OCI-LY7 (cell line): ENCODE data around the gene NR2C2AP. TPM values are rescaled to one million over a fixed set of nuclear protein-coding genes. Genes with fewer than 3 reads are reported as not detected.
A peak's percentile ranks its signal among the peaks of the same experiment; 100 is the strongest.

Experiments used
- BruUV-seq: library from RNA; stranded (reverse); fragments of 400-500 nt; replicated peaks from 2 replicates; lab custom pipeline; 2021; lab: Mats Ljungman, UMichigan
- CTCF ChIA-PET: fragments of 300-600 bp; sonication (Branson Sonifier 250); formaldehyde crosslinking; loops from one replicate; lab custom pipeline; 2022; ENCODE audit warnings: antibody characterized with exemption; ENCODE audit not compliant: unreplicated experiment; lab: Charles Lee
- POLR2A ChIA-PET: fragments of 300-600 bp; sonication (Branson Sonifier 250); formaldehyde crosslinking; loops from one replicate; lab custom pipeline; 2022; ENCODE audit warnings: antibody characterized with exemption; lab: Charles Lee
- DNase-seq: peaks from one replicate; pipeline ENCODE4 v3.0.0-alpha.2; 2015; ENCODE audit warnings: low spot score
- H2AFZ ChIP-seq: fragments of 200-600 bp; sonication (generic), shearing (Covaris generic); 2 replicates; pipeline ENCODE4 v1.6.1; 2014; ENCODE audit warnings: mild to moderate bottlenecking, antibody characterized with exemption, low read length, moderate library complexity
- H3K27ac ChIP-seq: fragments of 200-600 bp; sonication (generic); 2 replicates; pipeline ENCODE4 v1.5.1; 2014; ENCODE audit warnings: mixed run types, low read depth, mild to moderate bottlenecking, moderate library complexity, low read length, inconsistent platforms; ENCODE audit not compliant: poor library complexity, severe bottlenecking
- H3K36me3 ChIP-seq: fragments of 200-600 bp; sonication (generic); 2 replicates; pipeline ENCODE4 v1.6.1; 2014; ENCODE audit warnings: mild to moderate bottlenecking, antibody characterized with exemption, low read length, moderate library complexity, mixed read lengths; ENCODE audit not compliant: insufficient read depth
- H3K4me1 ChIP-seq: fragments of 200-600 bp; sonication (generic); 2 replicates; pipeline ENCODE4 v1.5.1; 2014; ENCODE audit warnings: mild to moderate bottlenecking, low read length; ENCODE audit not compliant: insufficient read depth, poor library complexity, severe bottlenecking
- H3K4me2 ChIP-seq: fragments of 200-600 bp; sonication (generic); 2 replicates; pipeline ENCODE4 v1.6.1; 2014; ENCODE audit warnings: mild to moderate bottlenecking, low read length
- H3K4me3 ChIP-seq: fragments of 200-600 bp; sonication (generic); 2 replicates; pipeline ENCODE4 v1.5.1; 2014; ENCODE audit warnings: mild to moderate bottlenecking, low read depth, low read length; ENCODE audit not compliant: poor library complexity, severe bottlenecking
- H3K79me2 ChIP-seq: fragments of 200-600 bp; sonication (generic); 2 replicates; pipeline ENCODE4 v1.6.1; 2016; ENCODE audit warnings: low read depth, mild to moderate bottlenecking, low read length, moderate library complexity, mixed read lengths; ENCODE audit not compliant: insufficient read depth
- H3K9me2 ChIP-seq: fragments of 200-600 bp; sonication (generic); 2 replicates; pipeline ENCODE4 v1.6.1; 2016; ENCODE audit warnings: mild to moderate bottlenecking, low read length, mixed read lengths; ENCODE audit not compliant: insufficient read depth
- H3K9me3 ChIP-seq: fragments of 200-600 bp; sonication (generic); 2 replicates; pipeline ENCODE4 v1.6.1; 2014; ENCODE audit warnings: mild to moderate bottlenecking, mixed run types, low read length, mixed read lengths
- H4K20me1 ChIP-seq: fragments of 200-600 bp; sonication (generic); 2 replicates; pipeline ENCODE4 v1.6.1; 2014; ENCODE audit warnings: mild to moderate bottlenecking, antibody characterized with exemption, low read length, moderate library complexity, mixed read lengths; ENCODE audit not compliant: insufficient read depth
- EZH2phosphoT487 ChIP-seq: fragments of 200-600 bp; sonication (generic); IDR thresholded peaks from 2 replicates; pipeline ENCODE4 v1.6.1; 2018; ENCODE audit warnings: low read depth, borderline replicate concordance, mild to moderate bottlenecking, mixed run types, antibody characterized with exemption, low read length, moderate library complexity, mixed read lengths
- intact Hi-C: fragments of 100-400 bp; cut with micrococcal nuclease; formaldehyde crosslinking; loops from one replicate; pipeline ENCODE4 v1.10.0; 2022; ENCODE audit not compliant: unreplicated experiment
- total RNA-seq, 2 experiments: library from RNA; depleted of rRNA in 1 of 2; stranded (reverse); fragments of >200 nt in 1 of 2; shearing (Covaris generic) in 1 of 2; gene quantifications; 2 replicates each; pipeline ENCODE4 v1.2.3, GENCODE V29; 2014 to 2022
- TF ChIP-seq, protein P1 (sequence below): fragments of 200-600 bp; sonication (generic); conservative IDR thresholded peaks from 2 replicates; pipeline ENCODE4 v1.5.1; 2014; ENCODE audit warnings: mild to moderate bottlenecking, antibody characterized with exemption, low read length, moderate library complexity, mixed read lengths

NR2C2AP gene
- total RNA-seq, 2 experiments from 2014 or later, result 27.3 to 29.7 TPM

DNA sequence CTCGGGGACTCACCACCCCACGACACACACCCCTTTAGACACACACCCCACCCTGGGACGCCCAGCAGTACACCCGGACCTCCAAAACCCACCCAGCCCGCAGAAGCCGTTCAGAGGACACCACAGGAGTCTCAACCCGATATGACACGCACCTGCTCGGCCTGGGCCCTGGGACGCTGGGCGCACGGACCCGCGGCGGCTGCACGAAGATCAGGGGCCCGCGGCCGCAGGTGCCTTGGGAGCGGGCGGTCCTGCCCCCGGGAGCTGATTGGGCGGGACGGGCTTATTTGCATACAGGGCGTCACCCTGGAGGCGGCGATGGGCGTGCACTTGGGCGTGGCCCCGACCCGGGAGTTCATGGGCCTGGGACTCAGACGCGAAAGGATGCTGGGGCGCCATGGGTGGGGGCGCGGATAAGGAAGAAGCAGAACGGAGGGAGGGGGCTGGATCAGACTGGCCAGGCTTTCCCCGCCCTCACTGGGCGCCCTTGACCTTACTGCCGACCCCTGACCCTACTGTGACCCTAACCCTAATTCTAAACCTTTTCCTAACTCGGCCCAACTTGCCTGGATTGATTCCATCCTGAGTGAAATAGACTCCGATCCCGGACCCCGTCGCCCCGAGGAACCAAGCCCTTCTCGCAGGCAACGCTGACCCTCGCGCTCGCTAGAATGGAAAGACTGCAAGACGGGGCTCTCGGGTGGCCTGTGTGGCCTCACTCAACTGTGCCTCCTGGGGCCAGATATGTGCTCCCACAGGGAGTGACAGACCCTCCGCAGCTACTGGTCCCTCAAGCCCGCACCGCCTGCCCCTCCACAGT lies 33.0 kb downstream of the NR2C2AP start, which contains the start of gene MEF2B:
MEF2B (minus strand) TSS at position 211 of the 820 bp plus-strand sequence. CDS start 19,528 bp downstream, outside the sequence.
- no peaks in the 10 kb centered on the region for H3K9me3 ChIP-seq
- peak within 1 kb of the TSS; percentile 100 for H3K4me2 ChIP-seq
- peak; percentile 96 for DNase-seq
- BruUV-seq, result TSS peak; percentile 79
- peaks cover 12% of the 10 kb centered on the region; the same call in 1 of the 2 replicates for H4K20me1 ChIP-seq
- CTCF ChIA-PET, result interaction anchor here (0.5 to 2.1 kb wide), 3 partner anchors 12 to 317 kb away, joined by 7 to 10 read pairs (median 8); no protein-coding TSS in a partner anchor
- H3K4me3 ChIP-seq, result peak within 1 kb of the TSS; percentile 93
- TF ChIP-seq EZH2phosphoT487, result no peak
- TF ChIP-seq, protein P1, sequence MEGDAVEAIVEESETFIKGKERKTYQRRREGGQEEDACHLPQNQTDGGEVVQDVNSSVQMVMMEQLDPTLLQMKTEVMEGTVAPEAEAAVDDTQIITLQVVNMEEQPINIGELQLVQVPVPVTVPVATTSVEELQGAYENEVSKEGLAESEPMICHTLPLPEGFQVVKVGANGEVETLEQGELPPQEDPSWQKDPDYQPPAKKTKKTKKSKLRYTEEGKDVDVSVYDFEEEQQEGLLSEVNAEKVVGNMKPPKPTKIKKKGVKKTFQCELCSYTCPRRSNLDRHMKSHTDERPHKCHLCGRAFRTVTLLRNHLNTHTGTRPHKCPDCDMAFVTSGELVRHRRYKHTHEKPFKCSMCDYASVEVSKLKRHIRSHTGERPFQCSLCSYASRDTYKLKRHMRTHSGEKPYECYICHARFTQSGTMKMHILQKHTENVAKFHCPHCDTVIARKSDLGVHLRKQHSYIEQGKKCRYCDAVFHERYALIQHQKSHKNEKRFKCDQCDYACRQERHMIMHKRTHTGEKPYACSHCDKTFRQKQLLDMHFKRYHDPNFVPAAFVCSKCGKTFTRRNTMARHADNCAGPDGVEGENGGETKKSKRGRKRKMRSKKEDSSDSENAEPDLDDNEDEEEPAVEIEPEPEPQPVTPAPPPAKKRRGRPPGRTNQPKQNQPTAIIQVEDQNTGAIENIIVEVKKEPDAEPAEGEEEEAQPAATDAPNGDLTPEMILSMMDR, result no peak
- H3K4me1 ChIP-seq, result peaks cover 71% of the 10 kb centered on the region
- peaks cover 48% of the 10 kb centered on the region for H3K79me2 ChIP-seq
- H3K9me2 ChIP-seq, result no peaks in the 10 kb centered on the region
- H3K27ac ChIP-seq, result peak within 1 kb of the TSS; percentile 98
- H2AFZ ChIP-seq, result no peak within 1 kb of the TSS
- H3K36me3 ChIP-seq, result peaks cover 44% of the 10 kb centered on the region
- POLR2A ChIA-PET, result interaction anchor here (0.6 to 7.6 kb wide), 7 partner anchors 12 to 108 kb away, joined by 3 to 201 read pairs (median 3); partner anchors contain the start of genes BORCS8 and RFXANK
- intact Hi-C loops, result loop anchor here (1.0 kb wide), 1 partner anchor 10 kb away; no protein-coding TSS in a partner anchor

DNA sequence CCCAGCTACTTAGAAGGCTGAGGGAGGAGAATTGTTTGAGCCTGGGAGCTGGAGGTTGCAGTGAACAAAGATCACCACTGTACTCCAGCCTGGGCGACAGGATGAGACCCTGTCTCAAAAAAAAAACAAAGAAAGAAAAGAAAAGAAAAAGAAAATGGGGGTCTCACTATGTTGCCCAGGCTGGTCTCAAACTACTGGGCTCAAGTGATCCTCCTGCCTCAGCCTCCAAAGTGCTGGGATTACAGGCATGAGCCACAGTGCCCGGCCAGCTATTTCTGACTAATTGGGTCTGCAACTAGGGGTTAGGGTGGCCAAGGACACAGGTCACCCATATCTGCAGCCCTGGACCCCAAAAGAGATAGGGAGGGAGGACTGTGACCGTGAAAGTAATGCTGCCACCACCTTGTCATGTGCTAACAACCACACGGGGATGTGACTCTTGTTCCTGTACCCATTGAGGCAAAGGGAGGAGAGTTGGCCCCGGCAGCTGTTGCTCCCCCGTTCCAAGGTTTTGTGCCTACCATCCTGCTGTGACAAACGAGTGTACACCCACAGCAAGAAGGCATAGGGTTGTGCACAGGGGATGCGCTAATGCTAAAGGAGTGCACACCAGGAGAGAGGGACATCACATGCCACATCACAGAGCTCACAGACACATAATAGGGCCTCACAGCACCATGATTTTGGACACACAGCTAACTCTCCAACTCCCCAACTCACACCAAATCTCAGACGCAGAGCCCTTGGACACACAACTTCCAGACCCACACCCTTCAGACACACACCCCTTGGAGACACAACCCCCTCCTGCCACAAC lies 33.8 kb downstream of the NR2C2AP start:
- H4K20me1 ChIP-seq, result peaks cover 12% of the 10 kb centered on the region; the same call in 1 of the 2 replicates
- peaks cover 71% of the 10 kb centered on the region for H3K4me1 ChIP-seq
- H3K27ac ChIP-seq, result peak overlapping the region; percentile 98
- peak overlapping the region; percentile 100 for H3K4me2 ChIP-seq
- peak; percentile 58 for DNase-seq
- no peaks in the 10 kb centered on the region for H3K9me3 ChIP-seq
- intact Hi-C loops, result loop anchor here (1.0 to 10.0 kb wide), 4 partner anchors 9 to 645 kb away; partner anchors contain the start of genes ATP13A1, ELL and ZNF101
- no peaks in the 10 kb centered on the region for H3K9me2 ChIP-seq
- no peak overlapping the region for H2AFZ ChIP-seq
- TSS peak; percentile 87 for BruUV-seq
- ChIA-PET CTCF (interaction anchor here (0.5 to 2.1 kb wide), 3 partner anchors 11 to 318 kb away, joined by 7 to 10 read pairs (median 8); no protein-coding TSS in a partner anchor), POLR2A (interaction anchor here (0.6 to 7.6 kb wide), 9 partner anchors 12 to 107 kb away, joined by 3 to 201 read pairs (median 3); partner anchors contain the start of genes BORCS8 and RFXANK)
- H3K36me3 ChIP-seq, result peaks cover 51% of the 10 kb centered on the region
- peaks cover 57% of the 10 kb centered on the region for H3K79me2 ChIP-seq
- peak overlapping the region; percentile 93 for H3K4me3 ChIP-seq
- TF ChIP-seq, protein P1, result no peak
- TF ChIP-seq EZH2phosphoT487, result no peak
